ENCODE data around the gene HPD. TPM values are rescaled to one million over a fixed set of nuclear protein-coding genes. Genes with fewer than 3 reads are reported as not detected.
A peak's percentile ranks its signal among the peaks of the same experiment; 100 is the strongest.

HPD gene
- total and polyA plus RNA-seq, 2 donors (not counting 1 experiment from before 2014, with no cell fraction given), result 0.17 to 0.36 TPM

DNA sequence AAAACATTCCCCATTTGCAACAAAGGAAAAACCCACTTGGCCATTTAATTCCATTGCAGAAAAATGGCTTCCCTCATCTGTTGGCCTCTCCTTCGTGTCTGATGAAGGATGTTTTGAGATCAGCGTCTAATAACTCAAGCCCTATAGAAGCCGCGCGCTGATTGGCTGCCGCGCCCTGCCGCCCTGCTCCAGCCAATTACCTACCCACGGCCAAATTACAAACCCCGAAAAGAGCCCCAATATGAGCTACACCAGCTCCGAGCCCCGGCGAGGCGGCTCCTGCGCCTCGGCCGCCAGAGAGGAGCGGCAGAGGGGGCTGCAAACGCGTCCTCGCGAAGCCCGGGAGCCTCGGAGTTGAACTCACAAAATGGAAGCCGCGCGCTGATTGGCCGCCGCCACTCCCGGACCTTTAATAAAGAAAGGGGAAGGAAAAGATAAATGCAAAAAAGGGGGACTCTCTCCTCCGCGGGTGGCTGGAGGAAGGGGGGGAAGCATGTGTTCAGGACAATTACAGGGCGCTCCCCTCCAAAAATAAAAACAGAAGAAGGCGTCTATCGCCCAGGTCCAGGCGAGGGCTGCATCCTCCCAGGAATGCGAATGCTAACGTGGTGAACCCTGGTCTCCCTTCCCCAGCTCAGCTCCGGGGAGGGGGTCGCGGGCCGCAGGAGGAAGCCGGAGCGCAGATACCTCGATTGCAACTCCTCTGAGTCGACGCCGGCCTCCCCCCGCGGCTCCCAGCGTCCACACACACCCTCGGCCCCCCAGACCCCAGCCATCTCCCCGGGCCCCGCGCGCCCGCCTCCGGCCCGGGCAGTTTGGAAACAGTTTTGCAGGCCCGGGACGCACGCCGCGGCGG, 55.6 kb downstream of the HPD start:
- peak overlapping the region; percentile 99 for H3K4me2 ChIP-seq (ENCODE audit: extremely low read depth, insufficient read depth, low read length)
- no peaks in the 10 kb centered on the region for H3K27me3 ChIP-seq (ENCODE audit: control insufficient read depth, insufficient read depth, low read length)
- peak; percentile 93 to 98 for DNase-seq (ENCODE audit: low read depth in 2 of 2)
- peaks cover 9% of the 10 kb centered on the region for H3K36me3 ChIP-seq (ENCODE audit: control insufficient read depth, insufficient read depth, low read length)
- peak overlapping the region; percentile 97 for H3K27ac ChIP-seq (ENCODE audit: insufficient read depth, low read length)
- H4K20me1 ChIP-seq (ENCODE audit: control insufficient read depth, extremely low read depth, insufficient read depth, low read length), result no peaks in the 10 kb centered on the region
- H2AFZ ChIP-seq (ENCODE audit: low read length), result no peak overlapping the region
- TF ChIP-seq, protein P1, sequence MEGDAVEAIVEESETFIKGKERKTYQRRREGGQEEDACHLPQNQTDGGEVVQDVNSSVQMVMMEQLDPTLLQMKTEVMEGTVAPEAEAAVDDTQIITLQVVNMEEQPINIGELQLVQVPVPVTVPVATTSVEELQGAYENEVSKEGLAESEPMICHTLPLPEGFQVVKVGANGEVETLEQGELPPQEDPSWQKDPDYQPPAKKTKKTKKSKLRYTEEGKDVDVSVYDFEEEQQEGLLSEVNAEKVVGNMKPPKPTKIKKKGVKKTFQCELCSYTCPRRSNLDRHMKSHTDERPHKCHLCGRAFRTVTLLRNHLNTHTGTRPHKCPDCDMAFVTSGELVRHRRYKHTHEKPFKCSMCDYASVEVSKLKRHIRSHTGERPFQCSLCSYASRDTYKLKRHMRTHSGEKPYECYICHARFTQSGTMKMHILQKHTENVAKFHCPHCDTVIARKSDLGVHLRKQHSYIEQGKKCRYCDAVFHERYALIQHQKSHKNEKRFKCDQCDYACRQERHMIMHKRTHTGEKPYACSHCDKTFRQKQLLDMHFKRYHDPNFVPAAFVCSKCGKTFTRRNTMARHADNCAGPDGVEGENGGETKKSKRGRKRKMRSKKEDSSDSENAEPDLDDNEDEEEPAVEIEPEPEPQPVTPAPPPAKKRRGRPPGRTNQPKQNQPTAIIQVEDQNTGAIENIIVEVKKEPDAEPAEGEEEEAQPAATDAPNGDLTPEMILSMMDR (conservative IDR thresholded peaks at IDR 0.05 in 1 of 2, IDR thresholded peaks at IDR 0.05 in 1 of 2; ENCODE audit: low read depth in 1 of 2, low read length in 2 of 2), result no peak
- no peak for TF ChIP-seq EZH2 (IDR thresholded peaks at IDR 0.05; ENCODE audit: low read length, missing control alignments)
- peaks cover 15% of the 10 kb centered on the region for H3K4me1 ChIP-seq (ENCODE audit: control insufficient read depth, extremely low read depth, insufficient read depth, low read length)
- H3K4me3 ChIP-seq (replicated peaks in 1 of 4; ENCODE audit: control extremely low read depth in 1 of 4, insufficient read depth in 1 of 4, low read depth in 3 of 4, low read length in 4 of 4), result peak overlapping the region; percentile 52 to 92 (median 70)
- no peaks in the 10 kb centered on the region for H3K9me3 ChIP-seq (ENCODE audit: control insufficient read depth, insufficient read depth, low read depth, low read length)
- peak overlapping the region; percentile 87 for H3K9ac ChIP-seq (ENCODE audit: insufficient read depth, low read length)
- peaks cover 60% of the 10 kb centered on the region for H3K79me2 ChIP-seq (ENCODE audit: control insufficient read depth, insufficient read depth, low read length)

DNA sequence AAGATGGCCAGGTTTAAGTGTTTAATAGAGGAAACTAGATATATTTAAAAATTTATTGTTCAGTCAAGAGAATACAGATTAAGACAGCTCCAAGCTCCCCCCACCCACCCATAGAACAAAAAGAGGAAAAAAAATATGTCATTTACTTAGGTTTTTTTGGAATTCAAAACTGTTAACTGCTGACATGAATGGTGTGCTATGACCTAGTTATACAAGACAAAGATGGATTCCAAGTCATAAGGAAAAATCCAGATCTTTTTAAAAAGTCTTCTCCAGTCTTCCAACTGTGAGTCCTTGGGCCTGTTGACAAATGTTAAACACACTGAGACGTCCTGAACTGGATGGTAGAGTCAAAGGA, 56.2 kb downstream of the HPD start:
- peaks cover 20% of the 10 kb centered on the region for H3K4me1 ChIP-seq (ENCODE audit: control insufficient read depth, extremely low read depth, insufficient read depth, low read length)

More for the DNA sequence above, 56.2 kb downstream of the HPD start:
- Histone ChIP-seq H3K36me3 (ENCODE audit: control insufficient read depth, insufficient read depth, low read length) (peaks cover 6% of the 10 kb centered on the region), H3K9ac (ENCODE audit: insufficient read depth, low read length) (peak overlapping the region; percentile 87), H3K27ac (ENCODE audit: insufficient read depth, low read length) (peak overlapping the region; percentile 97), H4K20me1 (ENCODE audit: control insufficient read depth, extremely low read depth, insufficient read depth, low read length) (no peaks in the 10 kb centered on the region), H2AFZ (ENCODE audit: low read length) (no peak overlapping the region), H3K4me3 (replicated peaks in 1 of 4; ENCODE audit: control extremely low read depth in 1 of 4, insufficient read depth in 1 of 4, low read depth in 3 of 4, low read length in 4 of 4) (peak overlapping the region; percentile 50 to 92 (median 66)), H3K9me3 (ENCODE audit: control insufficient read depth, insufficient read depth, low read depth, low read length) (no peaks in the 10 kb centered on the region), H3K27me3 (ENCODE audit: control insufficient read depth, insufficient read depth, low read length) (no peaks in the 10 kb centered on the region), H3K79me2 (ENCODE audit: control insufficient read depth, insufficient read depth, low read length) (peaks cover 59% of the 10 kb centered on the region), H3K4me2 (ENCODE audit: extremely low read depth, insufficient read depth, low read length) (peak overlapping the region; percentile 99)
- DNase-seq (ENCODE audit: low read depth in 2 of 2), result no peak
- TF ChIP-seq, protein P1 (conservative IDR thresholded peaks at IDR 0.05 in 1 of 2, IDR thresholded peaks at IDR 0.05 in 1 of 2; ENCODE audit: low read depth in 1 of 2, low read length in 2 of 2), result no peak

All from fibroblast of lung (primary cell).